Gastrocnemius medialis (tissue), 4 donors: Measurements from ENCODE around the gene NUTM1.

Source experiments
- POLR2A ChIP-seq, 2 donors: fragments of 450-650 bp; IDR thresholded peaks; one replicate each; pipeline ENCODE4 v1.6.1; 2017; ENCODE audit warnings: antibody characterized with exemption in 2 of 2, mild to moderate bottlenecking in 2 of 2, moderate library complexity in 2 of 2
- TF ChIP-seq, protein P1 (sequence below), 5 experiments: fragments of 450-650 bp in 3 of 5; fragments of 200-600 bp in 2 of 5; sonication (generic) in 2 of 5; IDR thresholded peaks in 4 of 5; conservative IDR thresholded peaks in 1 of 5; 1 replicate in 4 of 5; 2 replicates in 1 of 5; pipeline ENCODE4 v1.5.1; 2016 to 2019; ENCODE audit warnings: antibody characterized with exemption in 5 of 5, mild to moderate bottlenecking in 3 of 5, moderate library complexity in 3 of 5

DNA sequence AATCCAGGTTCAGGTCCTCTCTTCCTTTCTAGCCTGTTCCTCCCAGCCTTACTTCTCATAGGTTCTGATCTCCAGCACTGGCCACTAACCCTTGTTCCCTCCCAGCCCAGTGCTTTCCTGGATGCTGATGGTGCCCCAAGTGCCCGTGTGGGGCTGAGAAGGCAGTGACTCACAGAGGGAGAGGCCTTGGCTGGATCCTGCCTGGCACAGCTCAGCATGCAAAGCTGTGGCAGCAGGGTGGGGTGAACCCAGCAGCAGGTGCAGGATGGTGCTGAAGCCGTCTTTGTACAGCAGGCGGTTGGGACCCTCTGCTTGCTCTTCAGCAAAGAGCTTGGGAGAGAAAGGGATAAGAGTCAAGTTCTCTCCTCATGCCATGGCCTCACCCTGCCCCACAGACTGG is 16.3 kb downstream of the NUTM1 start:
- TF ChIP-seq, protein P1, sequence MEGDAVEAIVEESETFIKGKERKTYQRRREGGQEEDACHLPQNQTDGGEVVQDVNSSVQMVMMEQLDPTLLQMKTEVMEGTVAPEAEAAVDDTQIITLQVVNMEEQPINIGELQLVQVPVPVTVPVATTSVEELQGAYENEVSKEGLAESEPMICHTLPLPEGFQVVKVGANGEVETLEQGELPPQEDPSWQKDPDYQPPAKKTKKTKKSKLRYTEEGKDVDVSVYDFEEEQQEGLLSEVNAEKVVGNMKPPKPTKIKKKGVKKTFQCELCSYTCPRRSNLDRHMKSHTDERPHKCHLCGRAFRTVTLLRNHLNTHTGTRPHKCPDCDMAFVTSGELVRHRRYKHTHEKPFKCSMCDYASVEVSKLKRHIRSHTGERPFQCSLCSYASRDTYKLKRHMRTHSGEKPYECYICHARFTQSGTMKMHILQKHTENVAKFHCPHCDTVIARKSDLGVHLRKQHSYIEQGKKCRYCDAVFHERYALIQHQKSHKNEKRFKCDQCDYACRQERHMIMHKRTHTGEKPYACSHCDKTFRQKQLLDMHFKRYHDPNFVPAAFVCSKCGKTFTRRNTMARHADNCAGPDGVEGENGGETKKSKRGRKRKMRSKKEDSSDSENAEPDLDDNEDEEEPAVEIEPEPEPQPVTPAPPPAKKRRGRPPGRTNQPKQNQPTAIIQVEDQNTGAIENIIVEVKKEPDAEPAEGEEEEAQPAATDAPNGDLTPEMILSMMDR (IDR thresholded peaks at IDR 0.05 in 4 of 5, conservative IDR thresholded peaks at IDR 0.05 in 1 of 5): no peak
- TF ChIP-seq POLR2A (IDR thresholded peaks at IDR 0.05): no peak
